HepG2 (cell line): ENCODE data around the gene ZNF22. TPM values are rescaled to one million over a fixed set of nuclear protein-coding genes. Genes with fewer than 3 reads are reported as not detected.

Experiments used
- AHR ChIP-seq: IDR thresholded peaks from 2 replicates; pipeline ENCODE4 v1.6.1; 2018; ENCODE audit warnings: missing genetic modification reagents, missing compliant biosample characterization
- ARNT ChIP-seq: fragments of 450-650 bp; IDR thresholded peaks from 2 replicates; pipeline ENCODE4 v1.6.1; 2017
- CBX1 ChIP-seq: IDR thresholded peaks from one replicate; pipeline ENCODE4 v1.6.1; 2016; ENCODE audit warnings: antibody characterized with exemption, low read depth
- CENPX ChIP-seq: sonication (generic); formaldehyde crosslinking; IDR thresholded peaks from 2 replicates; pipeline ENCODE4 v1.9.0; 2021; ENCODE audit warnings: mild to moderate bottlenecking, missing genetic modification reagents, moderate library complexity
- HOXA7 ChIP-seq: sonication (generic); formaldehyde crosslinking; IDR thresholded peaks from 2 replicates; pipeline ENCODE4 v1.8.1; 2022; ENCODE audit warnings: mild to moderate bottlenecking, missing genetic modification reagents, moderate library complexity
- LCORL ChIP-seq, 2 experiments: fragments of 450-650 bp in 1 of 2; sonication (generic) in 1 of 2; formaldehyde crosslinking in 1 of 2; IDR thresholded peaks; 2 replicates each; pipeline versions ENCODE4 v1.5.0 to v1.6.1; 2017 to 2020; ENCODE audit warnings: antibody characterized with exemption in 1 of 2, missing genetic modification reagents in 1 of 2
- MYNN ChIP-seq: sonication (generic); formaldehyde crosslinking; IDR thresholded peaks from 2 replicates; pipeline ENCODE4 v1.4.0; 2020; ENCODE audit warnings: mild to moderate bottlenecking, low read depth, missing genetic modification reagents
- NAIF1 ChIP-seq: sonication (generic); formaldehyde crosslinking; IDR thresholded peaks from 2 replicates; pipeline ENCODE4 v1.5.0; 2020; ENCODE audit warnings: mild to moderate bottlenecking, missing genetic modification reagents, borderline replicate concordance
- PCBP2 ChIP-seq: fragments of 200-400 bp; formaldehyde crosslinking; optimal IDR thresholded peaks from 2 replicates; pipeline ENCODE3; 2018; ENCODE audit warnings: low read length, low read depth; ENCODE audit not compliant: poor library complexity, severe bottlenecking
- RFX3 ChIP-seq: IDR thresholded peaks from 2 replicates; pipeline ENCODE4 v1.6.1; 2016; ENCODE audit warnings: missing biosample characterization, missing genetic modification reagents
- SKI ChIP-seq: fragments of 450-650 bp; IDR thresholded peaks from one replicate; pipeline ENCODE4 v1.6.1; 2018; ENCODE audit warnings: mild to moderate bottlenecking; ENCODE audit not compliant: partially characterized antibody
- TCF7 ChIP-seq: sonication (generic); IDR thresholded peaks from 2 replicates; pipeline ENCODE4 v1.6.1; 2016; ENCODE audit warnings: antibody characterized with exemption, low read depth
- ZBTB21 ChIP-seq: sonication (generic); formaldehyde crosslinking; IDR thresholded peaks from 2 replicates; pipeline ENCODE4 v1.4.0; 2020; ENCODE audit warnings: missing genetic modification reagents
- ZFP1 ChIP-seq: IDR thresholded peaks from 2 replicates; pipeline ENCODE4 v1.6.1; 2016
- ZNF121 ChIP-seq: sonication (generic); formaldehyde crosslinking; IDR thresholded peaks from 2 replicates; pipeline ENCODE4 v1.5.0; 2020; ENCODE audit warnings: mild to moderate bottlenecking, missing genetic modification reagents
- ZNF557 ChIP-seq: sonication (generic); formaldehyde crosslinking; IDR thresholded peaks from 2 replicates; pipeline ENCODE4 v1.4.0; 2020; ENCODE audit warnings: missing genetic modification reagents
- ZNF724P ChIP-seq: sonication (generic); formaldehyde crosslinking; IDR thresholded peaks from 2 replicates; pipeline ENCODE4 v1.8.0; 2022; ENCODE audit warnings: missing genetic modification reagents, borderline replicate concordance
- ZNF878 ChIP-seq: sonication (generic); formaldehyde crosslinking; IDR thresholded peaks from 2 replicates; pipeline ENCODE4 v1.8.1; 2023; ENCODE audit warnings: mild to moderate bottlenecking, missing genetic modification reagents, moderate library complexity
- polyA plus RNA-seq, 8 experiments: library from polyadenylated mRNA; depleted of rRNA in 3 of 8; stranded (reverse) in 7 of 8; unstranded in 1 of 8; fragments of >200 nt; fragmentation: Illumina TruSeq in 4 of 8; extraction: Trizol in 4 of 8; gene quantifications; 2 replicates each; pipeline versions ENCODE4 v1.2.1 to v1.2.3, GENCODE V29; 2011 to 2016; ENCODE audit warnings: low read depth in 4 of 8, missing spikeins in 1 of 8, mixed read lengths in 1 of 8; ENCODE audit not compliant: insufficient read depth in 1 of 8
- total RNA-seq, 5 experiments: library from RNA; depleted of rRNA; stranded (reverse); fragments of >200 nt; fragmentation: Illumina TruSeq; extraction: Trizol; gene quantifications; 2 replicates each; pipeline ENCODE4 v1.2.3, GENCODE V29; 2016; ENCODE audit warnings: low read depth in 1 of 5
- TF ChIP-seq, protein P1 (sequence below): sonication (generic); formaldehyde crosslinking; IDR thresholded peaks from 2 replicates; pipeline ENCODE4 v1.4.0; 2020; ENCODE audit warnings: missing genetic modification reagents
- TF ChIP-seq, protein P2 (sequence below): IDR thresholded peaks from 2 replicates; pipeline ENCODE4 v1.6.1; 2016; ENCODE audit warnings: missing compliant biosample characterization, missing genetic modification reagents, borderline replicate concordance
- TF ChIP-seq, protein P3 (sequence below): sonication (generic); formaldehyde crosslinking; IDR thresholded peaks from 2 replicates; pipeline ENCODE4 v1.4.0; 2020; ENCODE audit warnings: missing genetic modification reagents, borderline replicate concordance
- TF ChIP-seq, protein P4 (sequence below): sonication (generic); formaldehyde crosslinking; IDR thresholded peaks from 2 replicates; pipeline ENCODE4 v1.5.0; 2020; ENCODE audit warnings: missing genetic modification reagents

Gene ZNF22
- total and polyA plus RNA-seq, 2 of the 13 experiments (the other 11 are each of a cell fraction or from before 2014, with no cell fraction given) = 0.40 to 1.3 TPM

DNA sequence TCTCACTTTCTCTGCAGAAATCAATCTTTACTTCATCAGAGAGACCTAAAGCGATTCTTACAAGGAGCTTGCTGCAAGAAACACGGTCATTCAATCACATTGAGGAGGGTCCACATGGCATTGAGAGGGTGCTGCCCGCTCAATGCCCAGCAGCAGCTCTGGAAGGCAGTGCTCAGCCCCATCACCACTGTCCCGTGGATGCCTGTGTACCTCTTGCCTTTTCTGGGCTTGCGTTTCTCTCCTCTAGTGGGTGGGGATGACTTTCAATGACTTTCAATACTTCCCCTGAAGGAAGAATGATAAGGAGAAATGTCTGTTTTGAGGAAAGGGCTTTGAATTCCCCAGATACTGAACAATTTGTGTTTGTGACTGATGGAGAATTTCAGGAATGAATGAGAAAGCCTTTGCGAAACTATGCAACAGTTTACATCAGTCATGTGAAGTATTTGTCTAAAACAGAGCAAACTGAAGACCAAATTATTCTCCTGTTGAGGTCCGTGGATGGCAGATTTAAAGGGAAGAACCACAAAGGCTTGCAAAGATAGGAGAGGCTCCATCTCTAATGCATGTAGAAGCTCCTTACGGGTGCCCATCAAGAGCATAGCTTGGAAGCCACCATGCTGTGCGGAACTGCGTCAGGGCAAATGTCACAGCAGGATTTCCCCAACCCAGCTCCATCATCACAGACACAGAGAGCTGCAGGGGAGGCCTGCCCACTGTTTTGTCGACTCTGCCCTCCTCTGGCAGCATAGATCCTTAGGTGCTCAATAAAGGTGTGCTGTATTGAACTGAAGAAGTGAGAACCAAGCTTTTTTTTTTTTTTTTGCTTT is 6.6 kb upstream of the ZNF22 start (continued):
- TF ChIP-seq CBX1 (no peak), ARNT (no peak), ZFP1 (no peak), PCBP2 (no peak), ZNF557 (no peak), ZBTB21 (CRISPR knock-in tag) (no peak), AHR (CRISPR knock-in tag) (no peak), ZNF121 (CRISPR knock-in tag) (no peak), SKI (no peak), MYNN (CRISPR knock-in tag) (no peak), RFX3 (no peak), ZNF878 (0 out of 2 replicates have a peak, but pooled peaks have one; percentile 48), ZNF724P (CRISPR knock-in tag) (no peak), LCORL (IDR thresholded peaks at IDR 0.05) (no peak), LCORL (CRISPR knock-in tag; IDR thresholded peaks at IDR 0.05) (no peak), CENPX (CRISPR knock-in tag) (no peak), NAIF1 (CRISPR knock-in tag) (no peak), TCF7 (no peak), HOXA7 (CRISPR knock-in tag) (no peak)
- TF ChIP-seq, protein P1, sequence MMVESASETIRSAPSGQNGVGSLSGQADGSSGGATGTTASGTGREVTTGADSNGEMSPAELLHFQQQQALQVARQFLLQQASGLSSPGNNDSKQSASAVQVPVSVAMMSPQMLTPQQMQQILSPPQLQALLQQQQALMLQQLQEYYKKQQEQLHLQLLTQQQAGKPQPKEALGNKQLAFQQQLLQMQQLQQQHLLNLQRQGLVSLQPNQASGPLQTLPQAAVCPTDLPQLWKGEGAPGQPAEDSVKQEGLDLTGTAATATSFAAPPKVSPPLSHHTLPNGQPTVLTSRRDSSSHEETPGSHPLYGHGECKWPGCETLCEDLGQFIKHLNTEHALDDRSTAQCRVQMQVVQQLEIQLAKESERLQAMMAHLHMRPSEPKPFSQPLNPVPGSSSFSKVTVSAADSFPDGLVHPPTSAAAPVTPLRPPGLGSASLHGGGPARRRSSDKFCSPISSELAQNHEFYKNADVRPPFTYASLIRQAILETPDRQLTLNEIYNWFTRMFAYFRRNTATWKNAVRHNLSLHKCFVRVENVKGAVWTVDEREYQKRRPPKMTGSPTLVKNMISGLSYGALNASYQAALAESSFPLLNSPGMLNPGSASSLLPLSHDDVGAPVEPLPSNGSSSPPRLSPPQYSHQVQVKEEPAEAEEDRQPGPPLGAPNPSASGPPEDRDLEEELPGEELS (CRISPR knock-in tag) = no peak
- TF ChIP-seq, protein P2, sequence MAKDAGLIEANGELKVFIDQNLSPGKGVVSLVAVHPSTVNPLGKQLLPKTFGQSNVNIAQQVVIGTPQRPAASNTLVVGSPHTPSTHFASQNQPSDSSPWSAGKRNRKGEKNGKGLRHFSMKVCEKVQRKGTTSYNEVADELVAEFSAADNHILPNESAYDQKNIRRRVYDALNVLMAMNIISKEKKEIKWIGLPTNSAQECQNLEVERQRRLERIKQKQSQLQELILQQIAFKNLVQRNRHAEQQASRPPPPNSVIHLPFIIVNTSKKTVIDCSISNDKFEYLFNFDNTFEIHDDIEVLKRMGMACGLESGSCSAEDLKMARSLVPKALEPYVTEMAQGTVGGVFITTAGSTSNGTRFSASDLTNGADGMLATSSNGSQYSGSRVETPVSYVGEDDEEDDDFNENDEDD (CRISPR knock-in tag) = no peak
- TF ChIP-seq, protein P3, sequence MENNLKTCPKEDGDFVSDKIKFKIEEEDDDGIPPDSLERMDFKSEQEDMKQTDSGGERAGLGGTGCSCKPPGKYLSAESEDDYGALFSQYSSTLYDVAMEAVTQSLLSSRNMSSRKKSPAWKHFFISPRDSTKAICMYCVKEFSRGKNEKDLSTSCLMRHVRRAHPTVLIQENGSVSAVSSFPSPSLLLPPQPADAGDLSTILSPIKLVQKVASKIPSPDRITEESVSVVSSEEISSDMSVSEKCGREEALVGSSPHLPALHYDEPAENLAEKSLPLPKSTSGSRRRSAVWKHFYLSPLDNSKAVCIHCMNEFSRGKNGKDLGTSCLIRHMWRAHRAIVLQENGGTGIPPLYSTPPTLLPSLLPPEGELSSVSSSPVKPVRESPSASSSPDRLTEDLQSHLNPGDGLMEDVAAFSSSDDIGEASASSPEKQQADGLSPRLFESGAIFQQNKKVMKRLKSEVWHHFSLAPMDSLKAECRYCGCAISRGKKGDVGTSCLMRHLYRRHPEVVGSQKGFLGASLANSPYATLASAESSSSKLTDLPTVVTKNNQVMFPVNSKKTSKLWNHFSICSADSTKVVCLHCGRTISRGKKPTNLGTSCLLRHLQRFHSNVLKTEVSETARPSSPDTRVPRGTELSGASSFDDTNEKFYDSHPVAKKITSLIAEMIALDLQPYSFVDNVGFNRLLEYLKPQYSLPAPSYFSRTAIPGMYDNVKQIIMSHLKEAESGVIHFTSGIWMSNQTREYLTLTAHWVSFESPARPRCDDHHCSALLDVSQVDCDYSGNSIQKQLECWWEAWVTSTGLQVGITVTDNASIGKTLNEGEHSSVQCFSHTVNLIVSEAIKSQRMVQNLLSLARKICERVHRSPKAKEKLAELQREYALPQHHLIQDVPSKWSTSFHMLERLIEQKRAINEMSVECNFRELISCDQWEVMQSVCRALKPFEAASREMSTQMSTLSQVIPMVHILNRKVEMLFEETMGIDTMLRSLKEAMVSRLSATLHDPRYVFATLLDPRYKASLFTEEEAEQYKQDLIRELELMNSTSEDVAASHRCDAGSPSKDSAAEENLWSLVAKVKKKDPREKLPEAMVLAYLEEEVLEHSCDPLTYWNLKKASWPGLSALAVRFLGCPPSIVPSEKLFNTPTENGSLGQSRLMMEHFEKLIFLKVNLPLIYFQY (CRISPR knock-in tag) = no peak
- TF ChIP-seq, protein P4, sequence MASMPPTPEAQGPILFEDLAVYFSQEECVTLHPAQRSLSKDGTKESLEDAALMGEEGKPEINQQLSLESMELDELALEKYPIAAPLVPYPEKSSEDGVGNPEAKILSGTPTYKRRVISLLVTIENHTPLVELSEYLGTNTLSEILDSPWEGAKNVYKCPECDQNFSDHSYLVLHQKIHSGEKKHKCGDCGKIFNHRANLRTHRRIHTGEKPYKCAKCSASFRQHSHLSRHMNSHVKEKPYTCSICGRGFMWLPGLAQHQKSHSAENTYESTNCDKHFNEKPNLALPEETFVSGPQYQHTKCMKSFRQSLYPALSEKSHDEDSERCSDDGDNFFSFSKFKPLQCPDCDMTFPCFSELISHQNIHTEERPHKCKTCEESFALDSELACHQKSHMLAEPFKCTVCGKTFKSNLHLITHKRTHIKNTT (CRISPR knock-in tag) = no peak
